ENCODE data around the gene PCDH9.

Gene PCDH9

GRCh38 chr13:67150608-67151007, 79.5 kb downstream of the PCDH9 start:
- ChIA-PET CTCF (no interaction called here), POLR2A (no interaction called here)
- DNase-seq (ENCODE audit: low read depth, low spot score): no peak
- TF ChIP-seq CTCF (IDR thresholded peaks at IDR 0.05; ENCODE audit: insufficient read depth, low read length, missing control alignments): no peak
- H3K4me3 ChIP-seq (ENCODE audit: low read depth, low read length): no peak overlapping the region

DNA sequence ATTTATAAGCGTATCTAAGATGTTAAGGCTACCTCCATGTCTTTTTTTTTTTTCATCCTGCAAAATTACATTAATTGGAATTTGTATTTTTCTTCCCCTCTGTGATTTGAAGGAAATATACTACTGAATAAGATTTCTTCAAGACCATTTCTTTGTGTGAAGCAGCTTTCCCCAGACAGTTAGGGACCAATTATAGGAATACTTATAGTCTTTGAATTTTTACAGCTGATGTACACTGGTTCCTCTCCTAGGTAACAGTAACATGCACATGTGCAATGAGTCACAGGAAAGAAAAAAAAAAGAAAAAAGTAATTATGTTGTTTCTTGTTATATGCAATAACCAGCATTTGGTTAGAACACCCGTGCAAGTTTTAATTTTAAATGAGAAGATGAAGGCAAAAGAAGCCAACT, 82.0 kb downstream of the PCDH9 start:
- no peak for DNase-seq (ENCODE audit: low read depth, low spot score)
- H3K4me3 ChIP-seq (ENCODE audit: low read depth, low read length): no peak overlapping the region
- ChIA-PET CTCF (interaction anchor here (1.2 kb wide), 1 partner anchor 76 kb away, joined by 3 read pairs; no protein-coding TSS in a partner anchor), POLR2A (no interaction called here)
- TF ChIP-seq CTCF (IDR thresholded peaks at IDR 0.05; ENCODE audit: insufficient read depth, low read length, missing control alignments): no peak

DNA sequence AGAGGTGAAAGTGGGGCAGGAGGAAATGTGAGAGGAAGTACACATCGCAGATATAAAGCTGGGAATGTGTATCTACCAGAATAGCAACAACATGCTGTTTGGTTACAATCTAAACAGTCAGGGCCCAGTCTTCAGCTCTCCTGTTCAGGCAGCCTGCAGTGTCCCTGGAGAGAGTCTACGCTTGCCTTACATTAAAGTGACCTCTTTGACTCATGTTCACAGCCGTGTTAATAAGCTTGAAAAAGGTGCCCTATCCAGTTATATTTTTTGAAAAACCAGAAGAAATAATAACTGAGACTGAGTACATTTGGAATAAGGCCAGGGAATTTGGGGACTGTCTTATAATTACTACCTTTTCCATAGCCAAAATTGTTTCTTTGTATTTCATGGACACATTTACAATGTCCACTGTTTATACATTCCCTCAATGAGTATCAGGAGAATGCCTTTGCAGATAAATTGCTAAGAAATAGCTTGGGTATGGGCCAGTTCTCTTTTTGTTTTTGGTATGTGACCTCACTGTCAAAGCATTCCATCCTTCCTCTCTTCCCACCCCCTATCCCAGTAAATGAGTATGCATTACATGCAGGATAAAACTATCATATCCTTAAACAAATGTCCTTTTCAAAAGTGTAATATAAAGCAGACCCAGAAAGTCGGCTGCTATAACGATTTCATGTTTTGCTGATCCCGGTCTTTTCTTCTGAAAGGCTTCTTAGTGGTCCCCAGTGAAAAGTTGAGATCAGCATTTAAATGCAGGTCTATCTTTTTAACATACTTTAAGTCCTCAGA, 82.6 kb downstream of the PCDH9 start:
- TF ChIP-seq CTCF (IDR thresholded peaks at IDR 0.05; ENCODE audit: insufficient read depth, low read length, missing control alignments): no peak
- POLR2A ChIA-PET: no interaction called here
- DNase-seq (ENCODE audit: low read depth, low spot score): peak; percentile 31
- no peak overlapping the region for H3K4me3 ChIP-seq (ENCODE audit: low read depth, low read length)
- CTCF ChIA-PET: interaction anchor here (1.2 kb wide), 1 partner anchor 76 kb away, joined by 3 read pairs; no protein-coding TSS in a partner anchor

DNA sequence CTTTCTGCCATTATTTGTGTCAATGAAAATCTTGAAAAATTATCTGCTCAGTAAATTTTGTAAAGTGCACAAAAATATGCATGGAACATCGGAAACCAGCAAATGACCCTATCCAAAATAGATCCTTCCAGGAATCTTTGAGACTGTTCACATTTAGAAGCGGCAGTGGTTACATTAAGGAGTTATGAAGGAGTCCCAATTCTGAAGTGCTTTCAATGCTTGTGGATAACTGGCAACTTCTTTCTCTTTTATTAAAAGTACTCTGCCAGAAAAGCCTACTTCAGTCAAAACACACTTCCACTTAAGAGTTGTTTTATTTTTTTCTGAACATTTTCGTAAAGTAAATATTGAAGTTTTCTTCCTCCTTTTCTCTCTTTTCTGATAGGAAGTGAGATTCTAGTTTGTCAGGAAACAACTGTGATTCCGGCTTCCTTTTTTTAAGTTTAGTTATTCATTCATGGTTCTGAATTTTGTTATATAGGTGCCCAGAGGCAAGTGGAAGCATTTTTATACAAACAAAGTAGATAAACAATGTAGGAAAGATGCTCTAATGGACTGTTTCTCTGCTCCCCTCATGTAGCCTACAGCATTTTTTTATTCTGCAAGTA, 83.5 kb downstream of the PCDH9 start:
- H3K4me3 ChIP-seq (ENCODE audit: low read depth, low read length): no peak overlapping the region
- TF ChIP-seq CTCF (IDR thresholded peaks at IDR 0.05; ENCODE audit: insufficient read depth, low read length, missing control alignments): no peak
- DNase-seq (ENCODE audit: low read depth, low spot score): no peak
- CTCF ChIA-PET: no interaction called here
- POLR2A ChIA-PET: no interaction called here

- H3K4me3 ChIP-seq (ENCODE audit: low read depth, low read length): no peak overlapping the region
- no peak for TF ChIP-seq CTCF (IDR thresholded peaks at IDR 0.05; ENCODE audit: insufficient read depth, low read length, missing control alignments)
- ChIA-PET CTCF (no interaction called here), POLR2A (no interaction called here)
- DNase-seq (ENCODE audit: low read depth, low spot score): no peak
Measured at GRCh38 chr13:67145950-67146349, 84.2 kb downstream of the PCDH9 start.

GRCh38 chr13:67143544-67144115, 86.5 kb downstream of the PCDH9 start:
- H3K4me3 ChIP-seq (ENCODE audit: low read depth, low read length): no peak overlapping the region
- no peak for TF ChIP-seq CTCF (IDR thresholded peaks at IDR 0.05; ENCODE audit: insufficient read depth, low read length, missing control alignments)
- ChIA-PET CTCF (no interaction called here), POLR2A (no interaction called here)
- no peak for DNase-seq (ENCODE audit: low read depth, low spot score)
